Tibial nerve (tissue), 4 donors: ENCODE data around the gene RNF187. TPM values are rescaled to one million over a fixed set of nuclear protein-coding genes. Genes with fewer than 3 reads are reported as not detected.
"Not testable (repeated sequence)": the region's sequence is repeated elsewhere in the genome, so short reads cannot be mapped to it uniquely, and the experiment has no call there.

Experiments
- DNase-seq, 2 donors: peaks; one replicate each; pipeline ENCODE4 v3.0.0-alpha.2; 2019; ENCODE audit warnings: low spot score in 2 of 2
- H3K27ac ChIP-seq, 4 donors: fragments of 200-600 bp; sonication (generic) in 3 of 4; one replicate each; pipeline ENCODE4 v1.5.1; 2017 to 2019; ENCODE audit warnings: mild to moderate bottlenecking in 1 of 4
- H3K27me3 ChIP-seq, 2 donors: fragments of 200-600 bp; sonication (generic) in 1 of 2; one replicate each; pipeline versions ENCODE4 v1.5.1 to v1.6.0; 2017 to 2019
- H3K36me3 ChIP-seq, 3 donors: fragments of 200-600 bp; sonication (generic); one replicate each; pipeline ENCODE4 v1.5.1; 2018 to 2019
- H3K4me1 ChIP-seq, 4 donors: fragments of 200-600 bp; sonication (generic) in 3 of 4; one replicate each; pipeline ENCODE4 v1.5.1; 2017 to 2019
- H3K4me3 ChIP-seq, 4 donors: fragments of 200-600 bp; sonication (generic) in 3 of 4; one replicate each; pipeline ENCODE4 v1.5.1; 2017 to 2019; ENCODE audit warnings: mild to moderate bottlenecking in 1 of 4, moderate library complexity in 1 of 4
- H3K9me3 ChIP-seq, 4 donors: fragments of 200-600 bp; sonication (generic) in 3 of 4; one replicate each; pipeline ENCODE4 v1.5.1; 2017 to 2019
- CTCF ChIP-seq, 5 experiments: fragments of 200-600 bp in 3 of 5; fragments of 450-650 bp in 2 of 5; sonication (generic) in 3 of 5; IDR thresholded peaks; one replicate each; pipeline ENCODE4 v1.5.1; 2016 to 2019; ENCODE audit warnings: antibody characterized with exemption in 5 of 5, mild to moderate bottlenecking in 3 of 5, moderate library complexity in 2 of 5
- EP300 ChIP-seq, 2 donors: sonication (generic); formaldehyde crosslinking; IDR thresholded peaks; one replicate each; pipeline ENCODE4 v1.6.1; 2017; ENCODE audit warnings: antibody characterized with exemption in 2 of 2, mild to moderate bottlenecking in 1 of 2
- POLR2A ChIP-seq, 2 donors: fragments of 450-650 bp; IDR thresholded peaks; one replicate each; pipeline ENCODE4 v1.6.1; 2017; ENCODE audit warnings: antibody characterized with exemption in 2 of 2, mild to moderate bottlenecking in 2 of 2, moderate library complexity in 2 of 2
- WGBS, 2 donors: methylation state at CpG; one replicate each; pipeline ENCODE4 v1.1.5; 2018; 5-methylcytosine and 5-hydroxymethylcytosine counted together
- total RNA-seq, 4 donors: library from RNA; depleted of rRNA; stranded (reverse); fragments of >200 nt; gene quantifications; one replicate each; pipeline ENCODE4 v1.1.0, GENCODE V29; 2016

RNF187 gene
- total RNA-seq, 4 donors from 2014 or later, result 38.1 to 89.0 (median 56.9) TPM

GRCh38 chr1:228465141-228465540 is 22.0 kb upstream of the RNF187 start:
- Histone ChIP-seq H3K27ac (no peak overlapping the region), H3K9me3 (no peaks in the 10 kb centered on the region), H3K36me3 (no peaks in the 10 kb centered on the region), H3K27me3 (peaks cover 0 to 100% of the 10 kb centered on the region in 2 donors), H3K4me3 (no peak overlapping the region), H3K4me1 (peaks cover 0 to 20% (median 0%) of the 10 kb centered on the region in 4 donors)
- 13 to 19% methylated on average over 13 of the region's 13 CpGs for WGBS, 2 donors
- DNase-seq, result no peak
- TF ChIP-seq EP300 (IDR thresholded peaks at IDR 0.05) (no peak), POLR2A (IDR thresholded peaks at IDR 0.05) (no peak), CTCF (IDR thresholded peaks at IDR 0.05) (no peak)

- WGBS, 2 donors, result 66 to 73% methylated on average over 8 of the region's 8 CpGs
- TF ChIP-seq EP300 (IDR thresholded peaks at IDR 0.05) (no peak), CTCF (IDR thresholded peaks at IDR 0.05) (no peak), POLR2A (IDR thresholded peaks at IDR 0.05) (no peak)
- peaks cover 0 to 100% of the 10 kb centered on the region in 2 donors for H3K27me3 ChIP-seq
- H3K4me3 ChIP-seq, result no peak overlapping the region
- H3K9me3 ChIP-seq, result no peaks in the 10 kb centered on the region
- no peak overlapping the region for H3K27ac ChIP-seq
- no peaks in the 10 kb centered on the region for H3K36me3 ChIP-seq
- peaks cover 0 to 20% (median 0%) of the 10 kb centered on the region in 4 donors for H3K4me1 ChIP-seq
- DNase-seq, result no peak
These were observed 21.5 kb upstream of the RNF187 start for GRCh38 chr1:228465571-228466146.

- H3K9me3 ChIP-seq, H3K27ac ChIP-seq, H3K4me3 ChIP-seq, H3K36me3 ChIP-seq, DNase-seq: not testable (repeated sequence)
- Histone ChIP-seq H3K27me3 (peaks cover 0 to 90% of the 10 kb centered on the region in 2 donors), H3K4me1 (peaks cover 0 to 20% (median 0%) of the 10 kb centered on the region in 4 donors)
- WGBS, 2 donors, result 68 to 69% methylated on average over 2 of the region's 2 CpGs
These were observed 19.0 kb upstream of the RNF187 start for GRCh38 chr1:228468188-228468587.

GRCh38 chr1:228469413-228470162 is 17.6 kb upstream of the RNF187 start:
- WGBS, 2 donors, result 16 to 18% methylated on average over 19 to 33 of the region's 33 CpGs
- Histone ChIP-seq H3K4me1 (peaks cover 0 to 7% (median 0%) of the 10 kb centered on the region in 4 donors), H3K36me3 (no peaks in the 10 kb centered on the region), H3K9me3 (peaks cover 0 to 6% (median 0%) of the 10 kb centered on the region in 4 donors), H3K27me3 (peaks cover 0 to 76% of the 10 kb centered on the region in 2 donors), H3K4me3 (no peak overlapping the region), H3K27ac (no peak overlapping the region)
- DNase-seq, result no peak
- TF ChIP-seq POLR2A (IDR thresholded peaks at IDR 0.05) (no peak), CTCF (IDR thresholded peaks at IDR 0.05) (no peak), EP300 (IDR thresholded peaks at IDR 0.05) (no peak)

GRCh38 chr1:228471154-228471761 is 15.9 kb upstream of the RNF187 start:
- no peak for DNase-seq
- Histone ChIP-seq H3K36me3 (no peaks in the 10 kb centered on the region), H3K4me1 (no peaks in the 10 kb centered on the region), H3K9me3 (peaks cover 0 to 8% (median 0%) of the 10 kb centered on the region in 4 donors), H3K4me3 (no peak overlapping the region), H3K27ac (no peak overlapping the region), H3K27me3 (peaks cover 0 to 59% of the 10 kb centered on the region in 2 donors)
- TF ChIP-seq POLR2A (IDR thresholded peaks at IDR 0.05), result no peak
- TF ChIP-seq CTCF (IDR thresholded peaks at IDR 0.05), result no peak
- no peak for TF ChIP-seq EP300 (IDR thresholded peaks at IDR 0.05)
- WGBS, 2 donors, result 75 to 80% methylated on average over 37 of the region's 37 CpGs
